ENCODE measurements around the gene PSMA6. TPM values are rescaled to one million over a fixed set of nuclear protein-coding genes. Genes with fewer than 3 reads are reported as not detected.
"Not testable (repeated sequence)": the region's sequence is repeated elsewhere in the genome, so short reads cannot be mapped to it uniquely, and the experiment has no call there.

The PSMA6 gene
- total and polyA plus RNA-seq, 10 of the 15 experiments (the other 5 are each of a cell fraction or from before 2014, with no cell fraction given) = 267 to 1,363 (median 402) TPM

GRCh38 chr14:35359655-35360054 is 67.5 kb downstream of the PSMA6 start:
- H4K20me1 ChIP-seq (ENCODE audit: control insufficient read depth, insufficient read depth); H3K27me3 ChIP-seq (replicated peaks in 1 of 2; ENCODE audit: control insufficient read depth in 2 of 2, insufficient read depth in 2 of 2, low read length in 1 of 2); H2AFZ ChIP-seq (ENCODE audit: control insufficient read depth, low read depth, low read length); H3K27ac ChIP-seq (ENCODE audit: control insufficient read depth, insufficient read depth); SMC1A ChIA-PET (ENCODE audit: uncharacterized antibody, unreplicated experiment); BruUV-seq (replicated peaks); intact Hi-C loops (cut with micrococcal nuclease; ENCODE audit: unreplicated experiment); H3K36me3 ChIP-seq (ENCODE audit: control insufficient read depth in 2 of 2, insufficient read depth in 2 of 2, low read length in 1 of 2); in situ Hi-C loops (cut with MboI); DNase-seq (ENCODE audit: low read depth, low spot score); H3K4me3 ChIP-seq; H3K9ac ChIP-seq (ENCODE audit: control insufficient read depth, insufficient read depth, low read length); FAIRE-seq; CTCF ChIA-PET; ATAC-seq; H3K9me3 ChIP-seq (replicated peaks; ENCODE audit: control insufficient read depth, insufficient read depth, low read length); H3K79me2 ChIP-seq (ENCODE audit: control insufficient read depth, insufficient read depth, low read length); H3K4me2 ChIP-seq (ENCODE audit: control insufficient read depth, insufficient read depth): not testable (repeated sequence)
- POLR2A ChIA-PET = interaction anchor here (1.8 kb wide), 1 partner anchor 59 kb away, joined by 4 read pairs; no protein-coding TSS in a partner anchor
- RAD21 ChIA-PET (ENCODE audit: unreplicated experiment) = interaction anchor here (1.8 to 2.4 kb wide), 2 partner anchors 27 to 74 kb away, joined by 4 to 8 read pairs; no protein-coding TSS in a partner anchor
- H3K4me1 ChIP-seq (ENCODE audit: control insufficient read depth, insufficient read depth, low read length) = peaks cover 19% of the 10 kb centered on the region
- 59% methylated on average over 7 of the region's 7 CpGs for WGBS (ENCODE audit: insufficient coverage, insufficient replicate concordance, low lambda C conversion rate, missing lambda C conversion rate)

GRCh38 chr14:35361141-35361480 is 68.9 kb downstream of the PSMA6 start:
- Histone ChIP-seq H4K20me1 (ENCODE audit: control insufficient read depth, insufficient read depth) (no peaks in the 10 kb centered on the region), H3K79me2 (ENCODE audit: control insufficient read depth, insufficient read depth, low read length) (no peaks in the 10 kb centered on the region), H2AFZ (ENCODE audit: control insufficient read depth, low read depth, low read length) (no peak overlapping the region), H3K27me3 (replicated peaks in 1 of 2; ENCODE audit: control insufficient read depth in 2 of 2, insufficient read depth in 2 of 2, low read length in 1 of 2) (no peaks in the 10 kb centered on the region), H3K36me3 (ENCODE audit: control insufficient read depth in 2 of 2, insufficient read depth in 2 of 2, low read length in 1 of 2) (no peaks in the 10 kb centered on the region; a peak in 1 of 4 replicates), H3K4me1 (ENCODE audit: control insufficient read depth, insufficient read depth, low read length) (peaks cover 25% of the 10 kb centered on the region), H3K4me2 (ENCODE audit: control insufficient read depth, insufficient read depth) (no peak overlapping the region), H3K4me3 (no peak overlapping the region), H3K27ac (ENCODE audit: control insufficient read depth, insufficient read depth) (no peak overlapping the region), H3K9me3 (replicated peaks; ENCODE audit: control insufficient read depth, insufficient read depth, low read length) (no peaks in the 10 kb centered on the region), H3K9ac (ENCODE audit: control insufficient read depth, insufficient read depth, low read length) (no peak overlapping the region)
- intact Hi-C loops (cut with micrococcal nuclease; ENCODE audit: unreplicated experiment) (no loop called here), in situ Hi-C loops (cut with MboI) (no loop called here)
- DNase-seq (ENCODE audit: low read depth, low spot score) (no peak), FAIRE-seq (no peak), ATAC-seq (no peak)
- ChIA-PET RAD21 (ENCODE audit: unreplicated experiment) (interaction anchor here (1.0 to 2.4 kb wide), 4 partner anchors 29 to 75 kb away, joined by 3 to 8 read pairs (median 4); partner anchors contain the start of gene NFKBIA), SMC1A (ENCODE audit: uncharacterized antibody, unreplicated experiment) (interaction anchor here (0.7 kb wide), 1 partner anchor 430 kb away, joined by 3 read pairs; no protein-coding TSS in a partner anchor), CTCF (no interaction called here), POLR2A (interaction anchor here (1.8 to 2.3 kb wide), 2 partner anchors 14 to 61 kb away, joined by 4 to 9 read pairs; no protein-coding TSS in a partner anchor)
- 51% methylated on average over 8 of the region's 8 CpGs for WGBS (ENCODE audit: insufficient coverage, insufficient replicate concordance, low lambda C conversion rate, missing lambda C conversion rate)
- TF ChIP-seq HDAC6 (IDR thresholded peaks at IDR 0.05; ENCODE audit: unreplicated experiment) = no peak
- no peak for TF ChIP-seq GABPA (IDR thresholded peaks at IDR 0.05; ENCODE audit: low read depth)
- TF ChIP-seq CREB1 (IDR thresholded peaks at IDR 0.05; ENCODE audit: low read depth) = no peak
- no peak for TF ChIP-seq POLR2AphosphoS2 (IDR thresholded peaks at IDR 0.05; ENCODE audit: low read depth, low read length)
- no peak for TF ChIP-seq NRF1 (conservative IDR thresholded peaks at IDR 0.05; ENCODE audit: low read depth, low read length)
- no peak for TF ChIP-seq SKIL (IDR thresholded peaks at IDR 0.05; ENCODE audit: low read depth, poor library complexity, severe bottlenecking)
- TF ChIP-seq SMAD5 (IDR thresholded peaks at IDR 0.05; ENCODE audit: low read depth) = no peak
- no peak for TF ChIP-seq MYC (IDR thresholded peaks at IDR 0.05; ENCODE audit: insufficient read depth, insufficient read length, insufficient replicate concordance, low read length, severe bottlenecking)
- TF ChIP-seq ZNF592 (IDR thresholded peaks at IDR 0.05) = no peak
- TF ChIP-seq TCF12 (IDR thresholded peaks at IDR 0.05; ENCODE audit: low read depth, low read length) = no peak
- no peak for TF ChIP-seq ASH2L (IDR thresholded peaks at IDR 0.05; ENCODE audit: borderline replicate concordance, low read depth)
- no peak for TF ChIP-seq CBX3 (IDR thresholded peaks at IDR 0.05; ENCODE audit: borderline replicate concordance, low read depth)
- no TSS peak for BruUV-seq (replicated peaks)

All from GM12878 (cell line).